OCI-LY7 (cell line): ENCODE data around the gene BRD7. TPM values are rescaled to one million over a fixed set of nuclear protein-coding genes. Genes with fewer than 3 reads are reported as not detected.

Experiments used
- BruUV-seq: library from RNA; stranded (reverse); fragments of 400-500 nt; replicated peaks from 2 replicates; lab custom pipeline; 2021; lab: Mats Ljungman, UMichigan
- CTCF ChIA-PET: fragments of 300-600 bp; sonication (Branson Sonifier 250); formaldehyde crosslinking; loops from one replicate; lab custom pipeline; 2022; ENCODE audit warnings: antibody characterized with exemption; ENCODE audit not compliant: unreplicated experiment; lab: Charles Lee
- POLR2A ChIA-PET: fragments of 300-600 bp; sonication (Branson Sonifier 250); formaldehyde crosslinking; loops from one replicate; lab custom pipeline; 2022; ENCODE audit warnings: antibody characterized with exemption; lab: Charles Lee
- DNase-seq: peaks from one replicate; pipeline ENCODE4 v3.0.0-alpha.2; 2015; ENCODE audit warnings: low spot score
- H2AFZ ChIP-seq: fragments of 200-600 bp; sonication (generic), shearing (Covaris generic); 2 replicates; pipeline ENCODE4 v1.6.1; 2014; ENCODE audit warnings: mild to moderate bottlenecking, antibody characterized with exemption, low read length, moderate library complexity
- H3K27ac ChIP-seq: fragments of 200-600 bp; sonication (generic); 2 replicates; pipeline ENCODE4 v1.5.1; 2014; ENCODE audit warnings: mixed run types, low read depth, mild to moderate bottlenecking, moderate library complexity, low read length, inconsistent platforms; ENCODE audit not compliant: poor library complexity, severe bottlenecking
- H3K36me3 ChIP-seq: fragments of 200-600 bp; sonication (generic); 2 replicates; pipeline ENCODE4 v1.6.1; 2014; ENCODE audit warnings: mild to moderate bottlenecking, antibody characterized with exemption, low read length, moderate library complexity, mixed read lengths; ENCODE audit not compliant: insufficient read depth
- H3K4me1 ChIP-seq: fragments of 200-600 bp; sonication (generic); 2 replicates; pipeline ENCODE4 v1.5.1; 2014; ENCODE audit warnings: mild to moderate bottlenecking, low read length; ENCODE audit not compliant: insufficient read depth, poor library complexity, severe bottlenecking
- H3K4me2 ChIP-seq: fragments of 200-600 bp; sonication (generic); 2 replicates; pipeline ENCODE4 v1.6.1; 2014; ENCODE audit warnings: mild to moderate bottlenecking, low read length
- H3K4me3 ChIP-seq: fragments of 200-600 bp; sonication (generic); 2 replicates; pipeline ENCODE4 v1.5.1; 2014; ENCODE audit warnings: mild to moderate bottlenecking, low read depth, low read length; ENCODE audit not compliant: poor library complexity, severe bottlenecking
- H3K79me2 ChIP-seq: fragments of 200-600 bp; sonication (generic); 2 replicates; pipeline ENCODE4 v1.6.1; 2016; ENCODE audit warnings: low read depth, mild to moderate bottlenecking, low read length, moderate library complexity, mixed read lengths; ENCODE audit not compliant: insufficient read depth
- H3K9me2 ChIP-seq: fragments of 200-600 bp; sonication (generic); 2 replicates; pipeline ENCODE4 v1.6.1; 2016; ENCODE audit warnings: mild to moderate bottlenecking, low read length, mixed read lengths; ENCODE audit not compliant: insufficient read depth
- H3K9me3 ChIP-seq: fragments of 200-600 bp; sonication (generic); 2 replicates; pipeline ENCODE4 v1.6.1; 2014; ENCODE audit warnings: mild to moderate bottlenecking, mixed run types, low read length, mixed read lengths
- H4K20me1 ChIP-seq: fragments of 200-600 bp; sonication (generic); 2 replicates; pipeline ENCODE4 v1.6.1; 2014; ENCODE audit warnings: mild to moderate bottlenecking, antibody characterized with exemption, low read length, moderate library complexity, mixed read lengths; ENCODE audit not compliant: insufficient read depth
- CTCF ChIP-seq: fragments of 200-600 bp; sonication (generic); conservative IDR thresholded peaks from 2 replicates; pipeline ENCODE4 v1.5.1; 2014; ENCODE audit warnings: mild to moderate bottlenecking, antibody characterized with exemption, low read length, moderate library complexity, mixed read lengths
- EZH2phosphoT487 ChIP-seq: fragments of 200-600 bp; sonication (generic); IDR thresholded peaks from 2 replicates; pipeline ENCODE4 v1.6.1; 2018; ENCODE audit warnings: low read depth, borderline replicate concordance, mild to moderate bottlenecking, mixed run types, antibody characterized with exemption, low read length, moderate library complexity, mixed read lengths
- intact Hi-C: fragments of 100-400 bp; cut with micrococcal nuclease; formaldehyde crosslinking; loops from one replicate; pipeline ENCODE4 v1.10.0; 2022; ENCODE audit not compliant: unreplicated experiment
- total RNA-seq, 2 experiments: library from RNA; depleted of rRNA in 1 of 2; stranded (reverse); fragments of >200 nt in 1 of 2; shearing (Covaris generic) in 1 of 2; gene quantifications; 2 replicates each; pipeline ENCODE4 v1.2.3, GENCODE V29; 2014 to 2022

BRD7 gene
- total RNA-seq, 2 experiments from 2014 or later = 78.5 to 105 TPM

DNA sequence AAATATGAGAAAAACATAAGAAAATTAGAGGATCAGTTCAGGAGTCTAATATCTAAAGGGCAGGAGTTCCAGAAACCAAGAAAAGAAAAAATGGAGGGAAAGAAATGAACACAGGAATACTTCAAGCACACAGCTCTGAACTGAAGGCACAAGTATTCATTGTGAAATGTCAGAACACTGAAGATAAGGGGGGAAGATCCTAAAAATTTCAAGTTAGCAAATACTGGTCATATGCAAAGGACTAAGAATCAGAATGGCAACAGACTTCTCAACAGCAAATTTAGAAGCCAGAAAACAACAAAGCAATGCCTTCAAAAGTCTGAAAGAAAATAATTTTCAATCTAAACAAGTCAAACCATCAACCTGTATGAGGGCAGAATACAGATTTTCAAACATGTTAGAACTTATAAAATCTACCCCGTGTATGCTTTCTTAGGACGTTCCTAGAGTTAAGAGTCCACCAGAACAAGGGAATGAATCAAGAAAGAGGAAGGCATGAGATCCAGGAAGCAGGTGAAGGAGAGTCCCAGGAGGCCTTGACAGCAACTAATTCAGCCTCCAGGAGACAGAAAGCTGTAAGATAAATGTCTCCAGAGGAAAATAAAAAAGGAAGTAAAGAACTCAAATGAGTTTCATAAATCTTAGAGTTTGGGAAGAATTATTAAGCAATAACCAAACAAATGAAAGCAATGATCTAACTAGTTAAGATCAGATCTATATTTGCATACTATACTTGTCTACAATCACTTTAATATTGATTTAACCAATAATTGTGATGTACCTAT is 2.8 kb downstream of the BRD7 start:
- TF ChIP-seq EZH2phosphoT487 = no peak
- no peak for TF ChIP-seq CTCF
- peaks cover 27% of the 10 kb centered on the region for H3K4me1 ChIP-seq
- H3K4me3 ChIP-seq = peak overlapping the region; percentile 100

GRCh38 chr16:50363656-50364055 is 5.1 kb downstream of the BRD7 start:
- intact Hi-C loops = loop anchor here (10.0 kb wide), 1 partner anchor 299 kb away; the partner anchor contains the start of gene HEATR3
- Histone ChIP-seq H2AFZ (no peak overlapping the region), H3K36me3 (peaks cover 86% of the 10 kb centered on the region), H3K4me2 (no peak overlapping the region), H3K9me2 (no peaks in the 10 kb centered on the region), H3K4me3 (no peak overlapping the region), H4K20me1 (peaks cover 41% of the 10 kb centered on the region), H3K79me2 (peaks cover 88% of the 10 kb centered on the region), H3K27ac (no peak overlapping the region), H3K9me3 (no peaks in the 10 kb centered on the region), H3K4me1 (peaks cover 23% of the 10 kb centered on the region)
- DNase-seq = no peak
- BruUV-seq = no TSS peak
- no peak for TF ChIP-seq CTCF
- POLR2A ChIA-PET = interaction anchor here (0.8 kb wide), 1 partner anchor 9 kb away, joined by 4 read pairs; no protein-coding TSS in a partner anchor
- CTCF ChIA-PET = no interaction called here

More for the DNA sequence above, 2.8 kb downstream of the BRD7 start:
- Histone ChIP-seq H3K79me2 (peaks cover 66% of the 10 kb centered on the region), H3K27ac (peak overlapping the region; percentile 20), H3K9me2 (no peaks in the 10 kb centered on the region), H3K9me3 (no peaks in the 10 kb centered on the region), H3K36me3 (peaks cover 62% of the 10 kb centered on the region), H3K4me2 (peak overlapping the region; percentile 98), H4K20me1 (peaks cover 36% of the 10 kb centered on the region), H2AFZ (no peak overlapping the region)
- intact Hi-C loops = loop anchor here (5.0 to 10.0 kb wide), 5 partner anchors 154 to 376 kb away; partner anchors contain the start of genes CNEP1R1, CYLD, HEATR3 and TENT4B
- no peak for DNase-seq
- no TSS peak for BruUV-seq
- POLR2A ChIA-PET = interaction anchor here (0.6 kb wide), 1 partner anchor 292 kb away, joined by 3 read pairs; no protein-coding TSS in a partner anchor
- CTCF ChIA-PET = no interaction called here

DNA sequence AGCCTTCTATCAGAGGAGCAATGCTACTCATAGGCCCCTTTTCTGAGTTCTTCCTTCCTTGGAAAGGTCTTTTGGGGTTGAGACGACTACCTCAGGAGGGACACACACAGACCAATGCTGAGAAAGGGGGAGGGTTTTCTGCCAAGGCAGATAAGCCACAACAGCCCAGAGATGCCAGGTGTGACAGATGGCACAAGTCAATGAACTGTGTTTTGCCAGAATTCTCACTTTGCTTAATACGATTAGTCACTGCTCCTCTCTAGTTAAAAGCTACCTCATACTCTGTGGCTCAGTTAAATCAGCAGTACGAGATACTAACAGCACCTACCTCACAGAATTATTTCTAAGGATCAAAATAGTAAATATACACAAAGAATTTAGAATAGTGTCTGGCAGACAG is 8.0 kb downstream of the BRD7 start:
- Histone ChIP-seq H3K27ac (no peak overlapping the region), H3K9me2 (no peaks in the 10 kb centered on the region), H3K36me3 (peaks cover 97% of the 10 kb centered on the region), H3K9me3 (no peaks in the 10 kb centered on the region), H3K4me3 (no peak overlapping the region), H4K20me1 (peaks cover 25% of the 10 kb centered on the region), H3K4me2 (no peak overlapping the region), H2AFZ (no peak overlapping the region), H3K79me2 (peaks cover 63% of the 10 kb centered on the region), H3K4me1 (peaks cover 3% of the 10 kb centered on the region)
- BruUV-seq = no TSS peak
- CTCF ChIA-PET = interaction anchor here (1.0 kb wide), 1 partner anchor 87 kb away, joined by 3 read pairs; no protein-coding TSS in a partner anchor
- no peak for DNase-seq
- POLR2A ChIA-PET = interaction anchor here (1.4 kb wide), 1 partner anchor 22 kb away, joined by 3 read pairs; no protein-coding TSS in a partner anchor
- intact Hi-C loops = loop anchor here (10.0 kb wide), 1 partner anchor 296 kb away; the partner anchor contains the start of gene HEATR3
- TF ChIP-seq EZH2phosphoT487 (no peak), CTCF (no peak)
